K562 (cell line): ENCODE results near the gene ZNF665. TPM values are rescaled to one million over a fixed set of nuclear protein-coding genes. Genes with fewer than 3 reads are reported as not detected.
A peak's percentile ranks its signal among the peaks of the same experiment; 100 is the strongest.

Experiments
- BRD9 ChIP-seq: fragments of 450-650 bp; IDR thresholded peaks from 2 replicates; pipeline ENCODE4 v1.6.1; 2018; ENCODE audit warnings: low read depth; ENCODE audit not compliant: partially characterized antibody
- BRF2 ChIP-seq: IDR thresholded peaks from 3 replicates; pipeline ENCODE4 v1.6.1; 2011; ENCODE audit warnings: borderline replicate concordance, mild to moderate bottlenecking; ENCODE audit not compliant: insufficient read length, insufficient read depth
- CBX1 ChIP-seq: sonication (generic); IDR thresholded peaks from 2 replicates; pipeline ENCODE4 v1.6.1; 2016; ENCODE audit warnings: antibody characterized with exemption, low read depth, mild to moderate bottlenecking
- ELK3 ChIP-seq: fragments of 450-650 bp; formaldehyde crosslinking; IDR thresholded peaks from 2 replicates; pipeline ENCODE4 v1.4.0; 2020; ENCODE audit warnings: mild to moderate bottlenecking
- EP300 ChIP-seq: IDR thresholded peaks from 2 replicates; pipeline ENCODE4 v1.6.1; 2012; ENCODE audit warnings: low read length, improper control_type of control experiment
- FOXK2 ChIP-seq, 2 experiments: fragments of 450-650 bp; IDR thresholded peaks in 1 of 2; conservative IDR thresholded peaks in 1 of 2; 2 replicates each; pipeline ENCODE4 v1.6.1; 2016; ENCODE audit warnings: low read depth in 2 of 2, mild to moderate bottlenecking in 1 of 2
- KLF13 ChIP-seq: fragments of 450-650 bp; IDR thresholded peaks from 2 replicates; pipeline ENCODE4 v1.6.1; 2016; ENCODE audit warnings: missing genetic modification characterization, low read depth, mild to moderate bottlenecking, missing compliant biosample characterization, moderate library complexity, borderline replicate concordance
- MCM5 ChIP-seq: fragments of 450-650 bp; IDR thresholded peaks from 2 replicates; pipeline ENCODE4 v1.6.1; 2016; ENCODE audit warnings: low read depth
- MYBL2 ChIP-seq, 2 experiments: fragments of 450-650 bp in 1 of 2; sonication (generic) in 1 of 2; formaldehyde crosslinking in 1 of 2; IDR thresholded peaks; 2 replicates each; pipeline versions ENCODE4 v1.6.1 to v1.8.1; 2017 to 2022; ENCODE audit warnings: borderline replicate concordance in 1 of 2, inconsistent platforms in 1 of 2, low read depth in 1 of 2, mild to moderate bottlenecking in 1 of 2, missing genetic modification reagents in 1 of 2, moderate library complexity in 1 of 2
- NELFE ChIP-seq: IDR thresholded peaks from 2 replicates; pipeline ENCODE4 v1.6.1; 2011; ENCODE audit warnings: mild to moderate bottlenecking; ENCODE audit not compliant: insufficient read depth, insufficient read length
- NFYB ChIP-seq: IDR thresholded peaks from 2 replicates; pipeline ENCODE4 v1.6.1; 2011; ENCODE audit warnings: mild to moderate bottlenecking, moderate library complexity; ENCODE audit not compliant: insufficient read length; ENCODE audit errors: extremely low read depth
- POLR2G ChIP-seq: fragments of 200-400 bp; formaldehyde crosslinking; IDR thresholded peaks from 2 replicates; pipeline ENCODE4 v1.6.1; 2017; ENCODE audit warnings: low read depth, mild to moderate bottlenecking, antibody characterized with exemption, low read length, moderate library complexity
- SAFB ChIP-seq: fragments of 200-400 bp; formaldehyde crosslinking; IDR thresholded peaks from 2 replicates; pipeline ENCODE4 v1.6.1; 2017; ENCODE audit warnings: low read depth, low read length, borderline replicate concordance
- SP2 ChIP-seq: IDR thresholded peaks from 2 replicates; pipeline ENCODE4 v1.6.1; 2011; ENCODE audit warnings: mild to moderate bottlenecking, low read depth, low read length, moderate library complexity; ENCODE audit not compliant: poor library complexity, severe bottlenecking; ENCODE audit errors: extremely low read depth
- SRSF1 ChIP-seq: fragments of 200-400 bp; formaldehyde crosslinking; IDR thresholded peaks from 2 replicates; pipeline ENCODE4 v1.6.1; 2017; ENCODE audit warnings: mild to moderate bottlenecking, low read depth, low read length, moderate library complexity
- SRSF7 ChIP-seq: fragments of 200-400 bp; formaldehyde crosslinking; optimal IDR thresholded peaks from 2 replicates; pipeline ENCODE3; 2017; ENCODE audit warnings: mild to moderate bottlenecking, low read depth, low read length
- TAF1 ChIP-seq: IDR thresholded peaks from 2 replicates; pipeline ENCODE4 v1.6.1; 2011; ENCODE audit warnings: mild to moderate bottlenecking, low read length, moderate library complexity; ENCODE audit not compliant: insufficient read depth, control insufficient read depth, severe bottlenecking; ENCODE audit errors: extremely low read depth
- XRCC3 ChIP-seq: fragments of 450-650 bp; IDR thresholded peaks from 2 replicates; pipeline ENCODE4 v1.6.1; 2017; ENCODE audit warnings: mild to moderate bottlenecking, moderate library complexity
- XRCC5 ChIP-seq: fragments of 200-400 bp; formaldehyde crosslinking; IDR thresholded peaks from 2 replicates; pipeline ENCODE4 v1.6.1; 2017; ENCODE audit warnings: low read depth, mild to moderate bottlenecking, low read length
- ZBTB1 ChIP-seq: sonication (generic); formaldehyde crosslinking; IDR thresholded peaks from 2 replicates; pipeline ENCODE4 v1.8.1; 2023; ENCODE audit warnings: missing genetic modification reagents, low read depth, mild to moderate bottlenecking, borderline replicate concordance
- ZNF23 ChIP-seq: fragments of 250-450 bp; sonication (Bioruptor Pico); IDR thresholded peaks from 2 replicates; pipeline ENCODE4 v1.4.0; 2020; ENCODE audit warnings: mild to moderate bottlenecking
- ZNF717 ChIP-seq: fragments of 250-450 bp; sonication (Bioruptor Pico); IDR thresholded peaks from 2 replicates; pipeline ENCODE4 v1.5.0; 2021
- ZNF77 ChIP-seq: fragments of 250-450 bp; sonication (Bioruptor Pico); IDR thresholded peaks from 2 replicates; pipeline ENCODE4 v1.5.0; 2020
- polyA plus RNA-seq, 8 experiments: library from polyadenylated mRNA; depleted of rRNA in 4 of 8; stranded (reverse) in 5 of 8; unstranded in 3 of 8; fragments of >200 nt; fragmentation: Nextera tagmentation in 2 of 8; fragmentation: Illumina TruSeq in 1 of 8; extraction: Ambion mirVana in 2 of 8; extraction: Trizol in 1 of 8; gene quantifications; 2 replicates each; pipeline versions ENCODE4 v1.2.1 to v1.2.3, GENCODE V29; 2011 to 2014; ENCODE audit warnings: inconsistent platforms in 1 of 8, missing spikeins in 1 of 8
- total RNA-seq, 7 experiments: library from RNA; depleted of rRNA in 6 of 7; stranded (reverse); fragments of >200 nt in 6 of 7; fragmentation: Illumina TruSeq in 2 of 7; extraction: Trizol in 2 of 7; gene quantifications; 2 replicates each; pipeline versions ENCODE4 v1.2.1 to v1.2.3, GENCODE V29; 2011 to 2021; ENCODE audit warnings: low replicate concordance in 1 of 7
- TF ChIP-seq, protein P1 (sequence below): sonication (generic); formaldehyde crosslinking; IDR thresholded peaks from 2 replicates; pipeline ENCODE4 v1.8.0; 2022; ENCODE audit warnings: mild to moderate bottlenecking, low read depth, missing genetic modification reagents
- TF ChIP-seq, protein P2 (sequence below): fragments of 450-650 bp; formaldehyde crosslinking; IDR thresholded peaks from 2 replicates; pipeline ENCODE4 v1.4.0; 2020; ENCODE audit warnings: mild to moderate bottlenecking, moderate library complexity

Gene ZNF665
- total and polyA plus RNA-seq, 9 of the 15 experiments (the other 6 are each of a cell fraction or from before 2014, with no cell fraction given) = 1.9 to 7.6 (median 2.8) TPM

DNA sequence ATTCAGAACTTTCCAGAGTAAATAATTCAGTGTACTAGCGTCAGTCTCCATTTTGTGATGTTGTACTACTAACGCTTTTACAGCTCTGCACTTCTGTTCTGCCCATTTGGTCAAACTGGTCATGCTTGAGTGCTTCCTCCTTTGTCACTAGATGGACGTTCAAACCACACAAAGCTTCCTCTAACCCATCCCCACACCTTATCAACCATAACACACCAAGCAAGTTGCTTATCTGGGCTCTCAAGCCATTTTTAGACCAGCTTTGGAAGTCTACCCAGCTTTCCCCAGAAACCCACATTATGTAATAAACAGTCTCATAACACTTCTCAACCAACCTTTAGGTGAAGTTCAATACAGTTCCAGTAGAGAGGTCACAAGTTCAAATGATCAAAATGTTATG, 32.0 kb downstream of the ZNF665 start (continued):
- peak; percentile 64 to 72 for TF ChIP-seq FOXK2 (conservative IDR thresholded peaks at IDR 0.05 in 1 of 2, IDR thresholded peaks at IDR 0.05 in 1 of 2; ENCODE audit: low read depth in 2 of 2)
- peak; percentile 83 for TF ChIP-seq BRD9
- TF ChIP-seq POLR2G = no peak
- TF ChIP-seq SRSF7 = no peak
- TF ChIP-seq CBX1 = no peak
- TF ChIP-seq, protein P1, sequence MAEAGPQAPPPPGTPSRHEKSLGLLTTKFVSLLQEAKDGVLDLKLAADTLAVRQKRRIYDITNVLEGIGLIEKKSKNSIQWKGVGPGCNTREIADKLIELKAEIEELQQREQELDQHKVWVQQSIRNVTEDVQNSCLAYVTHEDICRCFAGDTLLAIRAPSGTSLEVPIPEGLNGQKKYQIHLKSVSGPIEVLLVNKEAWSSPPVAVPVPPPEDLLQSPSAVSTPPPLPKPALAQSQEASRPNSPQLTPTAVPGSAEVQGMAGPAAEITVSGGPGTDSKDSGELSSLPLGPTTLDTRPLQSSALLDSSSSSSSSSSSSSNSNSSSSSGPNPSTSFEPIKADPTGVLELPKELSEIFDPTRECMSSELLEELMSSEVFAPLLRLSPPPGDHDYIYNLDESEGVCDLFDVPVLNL = no peak
- no peak for TF ChIP-seq TAF1
- TF ChIP-seq, protein P2, sequence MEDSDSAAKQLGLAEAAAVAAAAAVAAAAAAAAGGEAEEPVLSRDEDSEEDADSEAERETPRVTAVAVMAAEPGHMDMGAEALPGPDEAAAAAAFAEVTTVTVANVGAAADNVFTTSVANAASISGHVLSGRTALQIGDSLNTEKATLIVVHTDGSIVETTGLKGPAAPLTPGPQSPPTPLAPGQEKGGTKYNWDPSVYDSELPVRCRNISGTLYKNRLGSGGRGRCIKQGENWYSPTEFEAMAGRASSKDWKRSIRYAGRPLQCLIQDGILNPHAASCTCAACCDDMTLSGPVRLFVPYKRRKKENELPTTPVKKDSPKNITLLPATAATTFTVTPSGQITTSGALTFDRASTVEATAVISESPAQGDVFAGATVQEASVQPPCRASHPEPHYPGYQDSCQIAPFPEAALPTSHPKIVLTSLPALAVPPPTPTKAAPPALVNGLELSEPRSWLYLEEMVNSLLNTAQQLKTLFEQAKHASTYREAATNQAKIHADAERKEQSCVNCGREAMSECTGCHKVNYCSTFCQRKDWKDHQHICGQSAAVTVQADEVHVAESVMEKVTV (CRISPR knock-in tag) = no peak
- TF ChIP-seq EP300 = peak; percentile 91
- no peak for TF ChIP-seq SRSF1
- TF ChIP-seq XRCC5 = no peak
- TF ChIP-seq NFYB = no peak
- TF ChIP-seq SAFB = no peak
- TF ChIP-seq ZNF77 (CRISPR knock-in tag) = no peak
- TF ChIP-seq BRF2 = no peak
- TF ChIP-seq SP2 = no peak
- TF ChIP-seq MCM5 = no peak
- no peak for TF ChIP-seq ZBTB1 (CRISPR knock-in tag)
- no peak for TF ChIP-seq NELFE
- TF ChIP-seq XRCC3 = no peak
- no peak for TF ChIP-seq ZNF23 (CRISPR knock-in tag)
- TF ChIP-seq KLF13 (tag) = no peak
- TF ChIP-seq ZNF717 (CRISPR knock-in tag) = no peak
- no peak for TF ChIP-seq ELK3
- peak; percentile 36; the same call in 1 of the 2 replicates for TF ChIP-seq MYBL2 (IDR thresholded peaks at IDR 0.05; ENCODE audit: low read depth)
- no peak for TF ChIP-seq MYBL2 (CRISPR knock-in tag; IDR thresholded peaks at IDR 0.05; ENCODE audit: borderline replicate concordance)
